Caki2 (cell line): ENCODE measurements around the gene CWF19L1. TPM values are rescaled to one million over a fixed set of nuclear protein-coding genes. Genes with fewer than 3 reads are reported as not detected.
"Not testable (repeated sequence)": the region's sequence is repeated elsewhere in the genome, so short reads cannot be mapped to it uniquely, and the experiment has no call there.

ENCODE experiments used
- DNase-seq: peaks from one replicate; pipeline ENCODE4 v3.0.0-alpha.2; 2015; ENCODE audit warnings: low read depth
- in situ Hi-C: cut with HindIII; loops from 2 replicates; pipeline ENCODE4 v1.10.0; 2016; ENCODE audit warnings: low sequenced_read_pairs, low pct_unique_long_range_greater_than_20kb, mixed read lengths
- total RNA-seq: library from RNA; depleted of rRNA; stranded (reverse); fragments of >200 nt; shearing (Covaris generic); gene quantifications from 2 replicates; pipeline ENCODE4 v1.2.3, GENCODE V29; 2014; ENCODE audit warnings: low replicate concordance

Gene CWF19L1
- total RNA-seq, 1 experiment from 2014 or later, result 28.5 TPM

DNA sequence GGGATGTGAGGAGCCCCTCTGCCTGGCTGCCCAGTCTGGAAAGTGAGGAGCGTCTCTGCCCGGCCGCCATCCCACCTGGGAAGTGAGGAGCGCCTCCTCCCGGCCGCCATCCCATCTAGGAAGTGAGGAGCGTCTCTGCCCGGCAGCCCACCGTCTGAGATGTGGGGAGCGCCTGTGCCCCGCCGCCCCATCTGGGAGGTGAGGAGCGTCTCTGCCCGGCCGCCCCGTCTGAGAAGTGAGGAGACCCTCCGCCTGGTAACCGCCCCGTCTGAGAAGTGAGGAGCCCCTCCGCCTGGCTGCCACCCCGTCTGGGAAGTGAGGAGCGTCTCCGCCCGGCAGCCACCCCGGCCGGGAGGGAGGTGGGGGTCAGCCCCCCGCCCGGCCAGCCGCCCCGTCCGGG, 9.5 kb upstream of the CWF19L1 start:
- DNase-seq, in situ Hi-C loops: not testable (repeated sequence)

DNA sequence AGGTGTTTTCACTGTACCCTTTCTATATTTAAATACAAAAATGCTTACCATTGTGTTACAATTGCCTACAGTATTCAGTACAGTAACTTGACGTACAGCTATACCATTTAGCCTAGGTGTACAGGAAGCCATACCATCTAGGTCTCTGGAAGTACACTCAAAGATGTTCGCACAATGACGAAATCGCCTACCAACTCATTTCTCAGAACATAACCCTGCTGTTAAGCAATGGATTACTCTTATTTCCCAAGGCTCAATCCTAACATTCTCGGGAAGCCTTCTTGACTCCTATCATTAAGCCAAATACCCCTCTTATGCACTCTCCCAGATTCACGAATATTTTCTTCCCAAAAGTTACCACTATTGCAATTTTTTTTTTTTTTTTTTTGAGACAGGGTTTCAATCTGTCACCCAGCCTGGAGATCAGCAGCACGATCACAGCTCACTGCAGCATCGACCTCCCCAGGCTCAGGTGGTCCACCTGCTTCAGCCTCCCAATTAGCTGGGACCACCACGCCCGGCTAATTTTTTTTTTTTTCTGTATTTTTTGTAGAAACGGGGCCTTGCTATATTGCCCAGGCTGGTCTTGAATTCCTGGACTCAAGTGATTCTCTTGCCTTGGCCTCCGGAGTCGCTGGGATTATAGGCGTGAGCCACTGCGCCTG, 1.5 kb downstream of the CWF19L1 start:
- in situ Hi-C loops, result no loop called here
- DNase-seq, result no peak

DNA sequence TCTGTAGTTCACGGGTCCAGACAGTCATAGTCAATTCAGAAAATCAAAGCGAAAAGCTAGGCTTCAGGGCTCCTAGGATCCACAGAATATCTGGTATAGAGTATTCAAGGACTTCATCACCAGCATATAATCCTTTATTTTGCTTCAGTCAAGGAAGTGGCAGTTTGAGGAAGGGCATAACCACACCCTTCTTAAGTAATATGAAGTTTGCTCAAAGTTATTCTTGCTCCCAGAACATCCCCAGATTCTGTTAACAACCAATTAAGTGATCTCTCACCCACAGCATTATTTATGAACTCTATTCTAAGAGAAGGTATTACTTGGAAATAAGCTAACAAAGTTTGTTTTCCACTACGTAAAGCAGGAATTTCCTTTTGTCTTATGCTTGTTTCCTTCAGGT, 13.2 kb downstream of the CWF19L1 start:
- in situ Hi-C loops, result no loop called here
- DNase-seq, result no peak

DNA sequence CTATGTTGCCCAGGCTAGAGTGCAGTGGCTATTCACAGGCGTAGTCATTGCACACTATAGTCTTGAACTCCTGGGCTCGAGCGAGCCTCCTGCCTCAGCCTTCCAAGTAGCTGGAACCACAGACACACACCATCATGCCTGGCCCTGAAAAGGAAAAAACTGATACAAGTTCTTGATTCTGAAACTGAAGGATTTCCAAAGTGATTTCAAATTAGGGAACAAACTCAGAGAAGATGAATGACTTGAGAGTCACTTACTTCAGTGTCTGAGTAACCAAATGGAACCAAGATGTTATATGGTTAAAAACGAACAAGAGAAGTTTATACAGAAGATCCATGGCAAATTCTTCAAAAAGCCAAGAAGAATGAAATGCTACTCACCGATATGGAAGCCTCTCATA, 14.4 kb downstream of the CWF19L1 start:
- no peak for DNase-seq
- in situ Hi-C loops, result no loop called here

DNA sequence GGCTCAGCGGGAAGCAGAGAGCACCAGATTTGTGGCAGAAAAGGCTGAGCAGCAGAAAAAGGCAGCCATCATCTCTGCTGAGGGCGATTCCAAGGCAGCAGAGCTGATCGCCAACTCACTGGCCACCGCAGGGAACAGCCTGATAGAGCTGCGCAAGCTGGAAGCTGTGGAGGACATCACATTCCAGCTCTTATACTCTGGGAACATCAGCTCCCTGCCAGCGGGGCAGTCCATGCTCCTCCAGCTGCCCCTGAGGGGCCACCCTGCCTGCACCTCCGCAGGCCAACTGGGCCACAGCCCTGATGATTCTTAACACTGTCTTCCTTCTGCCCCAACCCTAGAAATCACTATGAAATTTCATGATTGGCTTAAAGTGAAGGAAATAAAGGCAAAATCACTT, 18.6 kb downstream of the CWF19L1 start:
- in situ Hi-C loops, result no loop called here
- DNase-seq, result no peak

DNA sequence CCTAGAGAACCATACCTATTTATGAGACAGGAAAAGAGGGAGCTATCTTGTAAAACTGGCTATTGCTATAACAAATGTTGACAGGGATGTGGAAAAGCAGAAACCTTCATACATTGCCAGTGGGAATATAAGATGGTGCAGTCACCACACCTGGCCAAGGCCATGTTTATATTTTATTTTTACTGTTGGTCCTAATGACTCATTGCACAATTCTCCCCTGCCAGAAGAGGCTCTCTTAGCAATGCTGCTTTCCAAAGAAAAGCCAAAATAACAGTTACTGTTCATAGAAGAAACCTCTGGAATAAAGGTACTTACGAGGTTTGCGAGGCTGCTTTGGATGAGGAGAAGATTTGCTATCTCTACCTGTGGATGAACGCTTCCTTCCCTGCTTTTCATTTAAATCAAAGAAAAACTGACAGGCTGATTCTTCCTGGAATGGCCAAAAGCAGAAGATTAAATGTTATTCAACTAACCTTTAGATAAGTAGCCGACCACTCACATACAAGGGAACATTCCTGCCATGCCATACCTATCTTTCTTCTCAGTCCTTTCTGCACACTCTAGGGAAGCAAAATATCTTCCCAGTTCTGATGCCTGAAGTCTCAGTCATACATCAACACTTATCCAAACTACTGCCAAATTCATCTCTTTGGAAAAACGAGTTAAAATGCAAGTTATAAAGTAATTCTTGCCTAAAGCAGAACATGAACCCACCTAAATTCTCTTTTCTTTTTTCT, 21.8 kb downstream of the CWF19L1 start:
- DNase-seq, result no peak
- in situ Hi-C loops, result no loop called here

DNA sequence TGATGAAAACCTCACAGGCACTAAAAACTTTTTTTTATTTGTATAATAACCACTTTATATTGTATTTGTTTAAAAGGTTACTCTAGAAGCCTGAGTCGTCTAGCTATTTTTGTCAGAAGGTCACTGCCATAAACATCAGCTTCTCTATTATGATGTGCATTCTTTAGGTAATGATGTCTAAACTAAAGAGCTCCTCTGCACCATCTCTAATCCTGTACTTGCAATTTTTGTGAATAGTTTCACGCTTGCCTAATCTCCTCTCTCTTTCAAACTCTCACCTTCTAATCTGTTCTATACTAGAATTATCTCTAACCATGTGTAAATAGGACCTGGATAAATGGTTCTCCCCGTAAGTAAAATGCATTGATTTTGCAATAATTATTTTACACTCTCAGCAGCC, 27.6 kb downstream of the CWF19L1 start:
- in situ Hi-C loops, result no loop called here

DNA sequence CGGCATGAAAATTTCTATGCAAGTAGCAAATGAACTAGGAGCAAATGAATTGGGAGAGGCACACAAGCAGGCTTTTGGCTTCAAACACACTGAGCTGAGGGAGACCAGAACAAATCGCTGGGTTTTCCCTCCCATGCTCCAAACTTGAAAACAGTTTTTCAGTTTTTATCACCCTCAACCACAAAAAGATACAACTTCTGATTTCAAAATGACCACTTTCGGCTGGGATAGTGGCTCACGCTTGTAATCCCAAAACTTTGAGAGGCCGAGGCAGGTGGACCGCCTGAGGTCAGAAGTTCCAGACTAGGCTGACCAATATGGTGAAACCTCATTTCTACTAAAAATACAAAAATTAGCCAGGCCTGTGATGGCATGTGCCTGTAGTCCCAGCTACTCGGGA, 29.0 kb downstream of the CWF19L1 start:
- in situ Hi-C loops, result no loop called here
- DNase-seq, result no peak

More for the DNA sequence above, 27.6 kb downstream of the CWF19L1 start:
- DNase-seq, result no peak

DNA sequence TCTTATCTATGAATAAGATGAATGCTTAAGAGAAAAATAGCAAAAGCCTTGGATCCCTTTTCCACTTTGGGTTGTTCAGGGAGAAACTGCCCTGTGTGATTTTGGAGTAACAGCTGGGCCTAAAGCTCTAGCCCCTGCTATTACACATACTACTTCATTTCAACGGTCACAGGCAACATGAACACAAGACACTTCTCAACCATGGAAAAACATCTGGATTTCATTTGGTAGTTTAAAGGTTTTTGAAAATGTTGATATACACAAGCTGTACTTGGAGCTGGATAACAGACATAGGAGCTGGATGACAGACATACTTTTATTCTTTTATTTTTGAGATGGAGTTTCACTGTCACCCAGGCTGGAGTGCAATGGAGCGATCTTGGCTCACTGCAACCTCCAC, 35.3 kb downstream of the CWF19L1 start:
- in situ Hi-C loops, result no loop called here
- DNase-seq, result no peak

DNA sequence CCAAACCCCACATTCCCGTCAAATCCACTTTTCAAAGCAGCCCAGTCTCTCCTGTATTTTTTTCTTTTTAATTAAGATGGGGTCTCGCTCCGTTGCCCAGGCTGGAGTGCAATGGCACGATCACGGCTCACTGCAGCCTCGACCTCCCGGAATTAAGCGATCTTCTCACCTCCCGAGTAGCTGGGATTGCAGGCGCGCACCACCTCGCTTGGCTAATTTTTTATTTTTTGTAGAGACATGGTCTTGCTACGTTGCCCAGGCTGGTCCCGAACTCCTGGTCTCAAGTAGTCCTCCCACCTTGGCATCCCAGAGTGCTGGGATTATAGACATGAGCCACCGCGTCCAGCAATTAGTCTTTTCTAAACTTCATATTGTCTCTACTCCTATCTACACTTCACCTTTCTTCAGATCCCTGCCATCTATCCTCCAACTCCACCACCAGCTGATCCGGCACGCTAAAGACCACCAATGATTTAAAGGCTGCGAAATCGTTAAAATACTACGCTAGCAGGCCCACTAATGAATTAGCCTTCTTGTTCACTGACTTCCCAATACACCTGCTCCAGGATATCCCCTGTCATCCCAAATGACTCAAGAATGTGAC, 37.5 kb downstream of the CWF19L1 start:
- in situ Hi-C loops, result no loop called here
- DNase-seq, result no peak

DNA sequence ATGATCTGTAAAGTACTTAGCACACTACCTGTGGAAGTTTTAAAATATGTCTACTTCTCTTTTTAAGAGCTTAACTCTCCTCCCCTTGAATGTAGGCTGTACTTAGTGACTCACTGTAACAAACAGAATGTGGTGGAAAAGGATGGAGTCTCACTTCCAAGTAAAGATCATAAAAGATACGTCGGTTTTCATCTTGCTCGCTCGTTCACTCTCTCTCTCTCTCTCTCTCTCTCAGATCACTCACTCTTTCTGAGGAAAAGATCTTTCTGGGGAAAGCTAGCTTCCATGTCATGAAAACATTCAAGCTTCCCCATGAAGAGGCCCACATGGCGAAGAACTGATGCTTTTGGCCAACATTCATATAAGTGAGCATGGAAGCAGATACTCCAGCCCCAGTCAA, 43.6 kb downstream of the CWF19L1 start:
- DNase-seq, result no peak
- in situ Hi-C loops, result no loop called here

DNA sequence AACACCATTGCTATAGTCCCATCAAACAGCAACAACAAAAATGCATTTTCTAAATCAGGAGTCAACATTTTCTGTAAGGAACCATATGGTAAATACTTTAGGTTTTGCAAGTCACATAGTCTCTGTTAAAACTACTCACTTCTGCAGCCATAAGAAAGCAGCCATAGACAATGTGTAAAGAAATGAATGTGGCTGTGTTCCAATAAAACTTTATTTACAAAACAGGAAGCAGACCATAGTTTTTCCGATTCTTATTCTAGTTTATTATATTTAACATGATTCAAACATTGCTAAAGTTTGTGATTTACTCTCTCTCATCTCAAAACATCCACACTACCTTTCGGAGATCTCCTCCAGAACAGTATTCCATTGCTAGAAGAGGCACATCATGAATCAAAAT, 44.9 kb downstream of the CWF19L1 start:
- in situ Hi-C loops, result no loop called here

DNA sequence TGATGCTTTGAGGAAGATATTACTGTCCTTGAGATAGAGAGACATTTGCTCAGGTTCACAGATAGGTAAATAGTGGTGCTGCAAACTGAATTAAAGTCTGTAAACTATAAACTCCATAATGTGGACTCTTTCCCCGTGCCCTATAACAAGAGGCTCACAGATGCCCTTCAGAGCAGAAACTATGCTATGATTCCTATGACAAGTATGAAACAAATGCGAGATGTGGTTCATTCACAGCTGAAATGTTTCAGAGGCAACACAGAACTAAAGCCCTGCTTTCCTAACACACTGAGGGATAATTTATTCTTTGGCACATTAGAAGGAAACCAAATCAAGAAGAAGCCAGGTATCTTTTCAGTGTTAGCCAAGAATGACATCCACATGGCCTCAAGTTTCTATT, 51.4 kb downstream of the CWF19L1 start:
- in situ Hi-C loops, result no loop called here

More for the DNA sequence above, 44.9 kb downstream of the CWF19L1 start:
- no peak for DNase-seq

DNA sequence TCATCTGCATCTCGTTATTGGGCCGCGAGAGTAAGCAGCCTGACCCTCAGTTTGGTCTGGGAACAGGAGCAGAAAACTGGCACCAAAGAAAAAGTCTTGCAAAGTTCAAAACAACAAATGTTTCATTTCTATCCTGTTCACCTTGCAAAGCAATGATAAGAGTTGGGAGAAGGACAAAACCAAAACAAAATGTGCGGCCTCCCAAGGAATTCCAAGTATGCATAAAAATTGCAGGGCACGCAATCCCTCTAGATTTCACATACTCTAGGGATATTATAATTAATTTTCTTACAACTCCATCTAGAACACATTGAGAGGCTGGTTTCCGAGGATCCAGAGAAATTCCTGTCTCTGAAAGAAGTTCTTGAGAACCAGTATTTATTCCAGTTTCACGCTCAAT, 58.1 kb downstream of the CWF19L1 start:
- no peak for DNase-seq
- in situ Hi-C loops, result no loop called here

More for the DNA sequence above, 51.4 kb downstream of the CWF19L1 start:
- no peak for DNase-seq

DNA sequence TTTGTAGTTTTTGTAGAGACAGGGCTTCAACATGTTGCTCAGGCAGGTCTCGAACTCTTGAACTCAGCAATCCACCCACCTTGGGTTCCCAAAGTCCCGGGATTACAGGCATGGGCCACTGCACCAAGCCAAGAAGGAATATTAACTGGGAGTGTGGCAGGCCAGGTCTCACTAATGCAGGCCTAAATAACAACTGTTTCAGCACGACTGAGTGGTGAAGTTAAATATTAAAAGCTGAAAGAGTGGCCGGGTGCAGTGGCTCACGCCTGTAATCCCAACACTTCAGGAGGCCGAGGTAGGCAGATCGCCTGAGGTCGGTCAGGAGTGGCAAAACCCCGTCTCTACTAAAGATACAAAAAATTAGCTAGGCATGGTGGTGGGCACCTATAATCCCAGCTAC, 59.2 kb downstream of the CWF19L1 start:
- in situ Hi-C loops, result no loop called here

DNA sequence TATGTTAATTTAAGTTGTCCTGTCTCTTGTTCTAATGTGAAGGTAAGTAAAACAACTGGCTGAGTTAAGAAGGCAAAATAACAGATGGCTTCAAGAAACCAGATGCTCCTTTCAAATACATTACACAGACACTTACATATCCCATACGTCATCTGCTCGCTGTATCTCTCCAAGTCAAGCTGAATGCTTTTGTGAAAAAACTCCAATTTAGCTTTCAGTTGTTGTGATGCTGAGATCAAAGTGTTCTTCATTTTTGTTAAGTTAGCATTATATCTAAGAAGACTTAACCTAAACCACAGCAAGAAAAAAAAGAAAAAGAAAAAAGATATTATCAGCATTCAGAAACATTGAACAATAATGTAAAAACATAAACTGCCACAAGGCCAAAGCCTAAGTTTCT, 63.1 kb downstream of the CWF19L1 start:
- DNase-seq, result no peak
- in situ Hi-C loops, result no loop called here

More for the DNA sequence above, 59.2 kb downstream of the CWF19L1 start:
- DNase-seq, result peak; percentile 45

DNA sequence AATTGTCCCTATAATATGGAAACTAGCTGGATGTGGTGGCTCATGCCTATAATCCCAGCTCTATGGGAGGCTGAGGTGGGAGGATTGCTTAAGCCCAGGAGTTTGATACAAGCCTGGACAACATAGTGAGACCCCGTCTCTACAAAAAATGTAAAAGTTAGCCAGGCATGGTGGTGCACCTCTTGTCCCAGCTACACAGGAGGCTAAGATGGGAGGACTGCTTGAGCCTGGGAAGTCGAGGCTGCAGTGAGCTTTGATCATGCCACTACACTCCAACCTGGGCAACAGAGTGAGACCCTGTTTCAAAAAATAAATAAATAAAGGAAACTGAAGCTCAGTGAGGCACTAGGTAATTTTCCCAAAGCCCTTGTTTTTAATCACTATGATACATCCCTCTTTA, 65.9 kb downstream of the CWF19L1 start:
- in situ Hi-C loops, result no loop called here

DNA sequence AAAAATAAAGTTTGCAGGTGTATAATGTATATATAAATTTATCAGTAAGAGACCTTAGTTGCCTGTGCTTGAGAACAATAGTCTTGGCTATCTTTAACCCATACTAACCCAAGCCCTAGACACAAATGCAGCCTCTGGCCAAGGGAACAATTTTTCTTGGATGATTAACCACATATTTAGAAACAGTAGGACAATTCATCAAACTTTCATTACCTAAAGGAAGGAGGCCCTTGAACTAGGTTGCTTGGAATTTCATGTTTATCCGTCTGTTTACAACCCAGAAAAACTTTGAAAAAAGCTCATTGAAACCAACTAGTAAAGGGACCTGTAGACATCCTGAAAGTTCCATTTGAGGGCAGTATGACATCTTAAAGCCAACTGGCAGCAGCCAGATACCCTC, 72.7 kb downstream of the CWF19L1 start:
- DNase-seq, result no peak
- in situ Hi-C loops, result no loop called here

More for the DNA sequence above, 65.9 kb downstream of the CWF19L1 start:
- DNase-seq, result no peak

DNA sequence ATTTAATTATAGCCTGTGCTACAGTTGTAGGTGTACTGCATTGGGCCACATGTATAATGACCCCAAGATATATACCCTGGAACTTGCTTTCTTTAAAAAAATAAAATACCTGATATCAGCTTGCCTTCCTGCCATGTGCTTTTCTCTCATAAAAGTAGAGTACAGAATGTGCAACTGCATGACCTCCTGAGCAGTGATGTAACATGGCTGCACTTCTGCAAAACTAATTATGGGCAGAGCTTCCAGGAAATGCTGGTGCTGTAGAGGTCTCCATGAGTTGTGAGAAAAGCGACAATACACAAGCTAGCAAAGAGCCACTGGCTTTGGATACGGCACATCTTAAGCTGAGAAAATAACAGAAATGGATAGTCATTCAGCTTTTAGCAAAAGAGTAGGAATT, 75.1 kb downstream of the CWF19L1 start:
- DNase-seq, result no peak
- in situ Hi-C loops, result no loop called here
